Activated CD4-positive, alpha-beta memory T cell treated with anti-CD3 and anti-CD28 coated beads for 36 hours (primary cell): Measurements from ENCODE around the gene TMEM140. TPM values are rescaled to one million over a fixed set of nuclear protein-coding genes. Genes with fewer than 3 reads are reported as not detected.

ENCODE experiments used
- CTCF ChIA-PET: fragments of 350-600 bp; sonication (Branson Sonifier 250); formaldehyde crosslinking; loops from one replicate; lab custom pipeline; 2021; ENCODE audit warnings: antibody characterized with exemption, inconsistent platforms; lab: Charles Lee
- POLR2A ChIA-PET: fragments of 350-600 bp; sonication (Branson Sonifier 250); formaldehyde crosslinking; loops from one replicate; lab custom pipeline; 2021; ENCODE audit warnings: antibody characterized with exemption; lab: Charles Lee
- DNase-seq: peaks from one replicate; pipeline ENCODE4 v3.0.0-alpha.2; 2020
- H3K27ac Mint-ChIP-seq: one replicate; pipeline ENCODE4 v1.8.0; 2021; ENCODE audit warnings: mixed read lengths
- H3K27me3 Mint-ChIP-seq: one replicate; pipeline ENCODE4 v1.8.0; 2021; ENCODE audit warnings: mixed read lengths
- H3K36me3 Mint-ChIP-seq: one replicate; pipeline ENCODE4 v1.8.0; 2021; ENCODE audit warnings: mixed read lengths
- H3K4me1 Mint-ChIP-seq: one replicate; pipeline ENCODE4 v1.8.0; 2021; ENCODE audit warnings: low read depth, mixed read lengths
- H3K4me3 Mint-ChIP-seq: one replicate; pipeline ENCODE4 v1.8.0; 2021; ENCODE audit warnings: mild to moderate bottlenecking, mixed read lengths
- H3K9me3 Mint-ChIP-seq: one replicate; pipeline ENCODE4 v1.8.0; 2021; ENCODE audit warnings: mixed read lengths
- intact Hi-C: fragments of 100-400 bp; cut with micrococcal nuclease; formaldehyde crosslinking; loops from one replicate; pipeline ENCODE4 v1.15.1; 2023
- total RNA-seq, 2 experiments: library from RNA; stranded (reverse); gene quantifications; one replicate each; pipeline ENCODE4 v1.2.3, GENCODE V29; 2021

TMEM140 gene
- total RNA-seq, 2 experiments from 2014 or later = 8.6 to 10.0 TPM

GRCh38 chr7:135197906-135198655, 50.2 kb downstream of the TMEM140 start:
- H3K27ac Mint-ChIP-seq = no peak overlapping the region
- ChIA-PET POLR2A (no interaction called here), CTCF (interaction anchor here (1.4 kb wide), 1 partner anchor 447 kb away, joined by 7 read pairs; no protein-coding TSS in a partner anchor)
- no peak for DNase-seq
- no peaks in the 10 kb centered on the region for H3K27me3 Mint-ChIP-seq
- intact Hi-C loops = no loop called here
- no peak overlapping the region for H3K4me3 Mint-ChIP-seq
- H3K9me3 Mint-ChIP-seq = no peaks in the 10 kb centered on the region
- peaks cover 15% of the 10 kb centered on the region for H3K4me1 Mint-ChIP-seq
- peaks cover 48% of the 10 kb centered on the region for H3K36me3 Mint-ChIP-seq

DNA sequence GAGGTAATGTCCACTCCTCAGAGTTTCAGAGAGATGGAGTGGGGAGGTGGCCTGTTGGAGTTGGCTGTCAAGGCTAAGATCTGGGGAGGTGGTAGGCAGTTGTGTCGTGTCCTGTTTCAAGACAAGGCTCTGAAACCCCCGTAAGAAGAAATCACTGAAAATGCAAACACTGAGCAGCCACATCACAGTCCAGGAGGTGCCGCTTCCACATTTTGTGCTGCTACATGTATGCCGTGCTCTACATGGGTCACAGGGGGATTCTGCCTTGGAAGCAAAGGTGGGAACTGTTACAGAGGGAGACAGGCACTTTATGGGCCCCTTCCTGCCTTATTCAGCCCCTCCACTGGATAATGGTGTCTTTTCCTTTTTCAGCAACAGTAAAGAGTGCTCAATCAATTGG, 51.6 kb downstream of the TMEM140 start:
- DNase-seq = no peak
- no peak overlapping the region for H3K4me3 Mint-ChIP-seq
- no peak overlapping the region for H3K27ac Mint-ChIP-seq
- intact Hi-C loops = no loop called here
- H3K27me3 Mint-ChIP-seq = no peaks in the 10 kb centered on the region
- ChIA-PET POLR2A (no interaction called here), CTCF (no interaction called here)
- H3K36me3 Mint-ChIP-seq = peaks cover 47% of the 10 kb centered on the region
- H3K9me3 Mint-ChIP-seq = no peaks in the 10 kb centered on the region
- peaks cover 18% of the 10 kb centered on the region for H3K4me1 Mint-ChIP-seq

GRCh38 chr7:135200821-135201331, 53.0 kb downstream of the TMEM140 start:
- no peaks in the 10 kb centered on the region for H3K9me3 Mint-ChIP-seq
- no peak for DNase-seq
- peaks cover 51% of the 10 kb centered on the region for H3K36me3 Mint-ChIP-seq
- CTCF ChIA-PET = no interaction called here
- peaks cover 18% of the 10 kb centered on the region for H3K4me1 Mint-ChIP-seq
- no peak overlapping the region for H3K4me3 Mint-ChIP-seq
- POLR2A ChIA-PET = no interaction called here
- no peaks in the 10 kb centered on the region for H3K27me3 Mint-ChIP-seq
- H3K27ac Mint-ChIP-seq = no peak overlapping the region
- intact Hi-C loops = no loop called here

DNA sequence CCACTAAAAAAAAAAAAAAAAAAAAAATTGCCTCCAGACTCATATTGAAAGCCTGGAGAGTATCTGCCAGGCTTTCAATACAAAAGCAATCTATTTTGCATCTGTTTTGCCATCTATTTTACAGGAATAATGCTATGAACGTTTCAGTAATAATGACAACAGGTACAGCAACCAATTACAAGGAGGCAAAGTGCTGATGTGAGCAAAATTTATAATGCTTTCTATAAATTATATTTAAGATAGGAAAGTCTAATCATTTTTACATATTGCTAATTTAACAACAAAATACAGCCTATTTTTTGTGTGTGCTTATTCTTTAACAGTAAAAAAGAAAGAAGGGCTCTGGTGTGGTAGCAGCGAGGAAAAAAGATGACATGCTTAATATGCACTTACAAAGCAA, 53.5 kb downstream of the TMEM140 start:
- ChIA-PET POLR2A (no interaction called here), CTCF (interaction anchor here (1.2 kb wide), 1 partner anchor 30 kb away, joined by 3 read pairs; the partner anchor contains the start of gene CYREN)
- peaks cover 53% of the 10 kb centered on the region for H3K36me3 Mint-ChIP-seq
- H3K4me1 Mint-ChIP-seq = peaks cover 20% of the 10 kb centered on the region
- intact Hi-C loops = no loop called here
- no peaks in the 10 kb centered on the region for H3K27me3 Mint-ChIP-seq
- DNase-seq = no peak
- no peak overlapping the region for H3K4me3 Mint-ChIP-seq
- H3K27ac Mint-ChIP-seq = no peak overlapping the region
- no peaks in the 10 kb centered on the region for H3K9me3 Mint-ChIP-seq

DNA sequence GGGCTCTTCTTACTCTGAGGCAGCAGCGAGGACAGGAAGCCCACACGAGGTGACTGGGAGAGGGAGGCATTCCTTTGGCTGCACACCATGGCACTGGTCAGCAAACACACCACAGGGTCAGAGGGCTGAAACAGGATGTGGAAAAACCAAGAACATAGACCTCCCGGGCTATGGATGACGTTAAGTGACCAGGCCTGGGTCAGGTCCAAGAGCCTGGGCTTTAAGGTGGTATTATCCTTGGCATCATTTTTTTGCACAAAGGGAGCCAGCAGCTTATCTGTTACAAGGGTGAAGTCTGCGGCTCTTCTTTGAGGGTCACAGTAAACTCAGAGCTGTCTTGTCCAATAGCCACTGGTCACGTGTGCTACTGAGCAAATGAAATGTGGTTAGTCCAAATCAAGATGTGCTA, 56.5 kb downstream of the TMEM140 start:
- CTCF ChIA-PET = interaction anchor here (1.1 kb wide), 1 partner anchor 75 kb away, joined by 3 read pairs; no protein-coding TSS in a partner anchor
- H3K36me3 Mint-ChIP-seq = peaks cover 45% of the 10 kb centered on the region
- no peak overlapping the region for H3K27ac Mint-ChIP-seq
- no peaks in the 10 kb centered on the region for H3K27me3 Mint-ChIP-seq
- H3K4me3 Mint-ChIP-seq = no peak overlapping the region
- H3K9me3 Mint-ChIP-seq = no peaks in the 10 kb centered on the region
- DNase-seq = no peak
- POLR2A ChIA-PET = interaction anchor here (0.6 kb wide), 1 partner anchor 37 kb away, joined by 3 read pairs; no protein-coding TSS in a partner anchor
- H3K4me1 Mint-ChIP-seq = peaks cover 30% of the 10 kb centered on the region
- intact Hi-C loops = no loop called here

GRCh38 chr7:135204876-135205275, 57.0 kb downstream of the TMEM140 start:
- H3K27me3 Mint-ChIP-seq = no peaks in the 10 kb centered on the region
- H3K4me3 Mint-ChIP-seq = no peak overlapping the region
- CTCF ChIA-PET = interaction anchor here (1.1 kb wide), 1 partner anchor 75 kb away, joined by 3 read pairs; no protein-coding TSS in a partner anchor
- peaks cover 30% of the 10 kb centered on the region for H3K4me1 Mint-ChIP-seq
- no peak for DNase-seq
- H3K36me3 Mint-ChIP-seq = peaks cover 44% of the 10 kb centered on the region
- H3K27ac Mint-ChIP-seq = no peak overlapping the region
- H3K9me3 Mint-ChIP-seq = no peaks in the 10 kb centered on the region
- intact Hi-C loops = no loop called here
- POLR2A ChIA-PET = interaction anchor here (0.6 kb wide), 1 partner anchor 37 kb away, joined by 3 read pairs; no protein-coding TSS in a partner anchor

GRCh38 chr7:135205850-135206249, 58.0 kb downstream of the TMEM140 start:
- intact Hi-C loops = no loop called here
- no peak overlapping the region for H3K4me3 Mint-ChIP-seq
- DNase-seq = no peak
- peaks cover 34% of the 10 kb centered on the region for H3K4me1 Mint-ChIP-seq
- CTCF ChIA-PET = no interaction called here
- no peak overlapping the region for H3K27ac Mint-ChIP-seq
- no peaks in the 10 kb centered on the region for H3K27me3 Mint-ChIP-seq
- no peaks in the 10 kb centered on the region for H3K9me3 Mint-ChIP-seq
- H3K36me3 Mint-ChIP-seq = peaks cover 40% of the 10 kb centered on the region
- POLR2A ChIA-PET = no interaction called here

DNA sequence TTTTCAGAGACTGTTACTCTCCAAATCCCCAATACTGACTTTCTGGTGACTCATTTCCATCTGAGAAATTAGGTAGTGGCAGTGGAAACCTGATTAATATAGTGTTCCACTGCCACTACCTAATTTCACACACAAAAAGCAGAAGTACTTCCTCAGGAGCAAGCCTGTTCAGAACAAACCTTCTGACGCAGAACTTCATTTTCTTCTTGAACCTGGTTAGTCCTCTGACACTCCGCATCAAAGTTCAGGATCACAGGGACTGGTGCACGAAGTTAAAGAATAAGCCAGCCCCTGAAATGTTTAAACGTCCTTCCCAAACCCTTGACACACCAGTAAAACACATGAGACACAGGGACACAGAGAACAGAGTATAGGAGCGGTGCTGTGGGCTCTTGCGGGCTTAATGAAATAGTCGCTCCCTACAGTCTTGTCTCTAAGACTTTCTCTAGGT, 59.1 kb downstream of the TMEM140 start:
- no peak for DNase-seq
- peaks cover 32% of the 10 kb centered on the region for H3K36me3 Mint-ChIP-seq
- H3K27me3 Mint-ChIP-seq = no peaks in the 10 kb centered on the region
- no peaks in the 10 kb centered on the region for H3K9me3 Mint-ChIP-seq
- no peak overlapping the region for H3K27ac Mint-ChIP-seq
- intact Hi-C loops = no loop called here
- peaks cover 33% of the 10 kb centered on the region for H3K4me1 Mint-ChIP-seq
- H3K4me3 Mint-ChIP-seq = no peak overlapping the region
- ChIA-PET CTCF (no interaction called here), POLR2A (no interaction called here)

GRCh38 chr7:135207406-135208101, 59.7 kb downstream of the TMEM140 start:
- Mint-ChIP-seq H3K27ac (no peak overlapping the region), H3K36me3 (peaks cover 27% of the 10 kb centered on the region), H3K9me3 (no peaks in the 10 kb centered on the region), H3K4me1 (peaks cover 29% of the 10 kb centered on the region), H3K27me3 (no peaks in the 10 kb centered on the region), H3K4me3 (no peak overlapping the region)
- DNase-seq = no peak
- ChIA-PET POLR2A (no interaction called here), CTCF (no interaction called here)
- intact Hi-C loops = no loop called here

GRCh38 chr7:135208102-135208793, 60.4 kb downstream of the TMEM140 start:
- no peak for DNase-seq
- Mint-ChIP-seq H3K27me3 (no peaks in the 10 kb centered on the region), H3K4me3 (no peak overlapping the region), H3K36me3 (peaks cover 27% of the 10 kb centered on the region), H3K4me1 (peaks cover 29% of the 10 kb centered on the region), H3K9me3 (no peaks in the 10 kb centered on the region), H3K27ac (no peak overlapping the region)
- intact Hi-C loops = no loop called here
- CTCF ChIA-PET = no interaction called here
- POLR2A ChIA-PET = no interaction called here

DNA sequence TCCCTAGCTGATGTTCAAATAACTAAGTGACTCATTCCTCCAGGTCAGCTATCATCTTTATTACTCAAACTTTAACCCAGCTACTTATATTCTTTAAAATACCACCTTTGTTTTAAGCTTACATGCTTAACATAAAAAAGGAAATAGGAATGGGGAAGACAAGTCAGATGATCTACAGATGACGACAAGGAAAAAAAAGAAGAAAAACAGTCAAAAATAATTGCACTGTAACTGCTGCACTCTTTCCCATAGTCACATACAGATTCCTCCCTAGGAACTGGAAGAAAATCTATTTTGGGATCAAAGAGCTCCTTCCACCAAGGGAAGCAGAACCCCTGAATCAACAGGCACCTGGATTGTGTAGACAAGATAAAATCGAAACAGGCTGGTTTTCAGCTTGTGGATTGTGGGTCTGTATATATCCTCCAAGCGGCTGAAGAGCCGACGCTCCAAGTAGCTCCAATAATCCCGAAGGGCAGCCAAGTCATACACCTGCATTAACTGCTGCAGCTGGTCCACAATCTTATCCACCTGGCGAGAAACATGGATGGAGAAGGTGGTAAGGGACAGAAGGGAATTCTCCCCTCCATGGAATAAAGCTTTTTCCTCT, 61.5 kb downstream of the TMEM140 start:
- Mint-ChIP-seq H3K4me1 (peaks cover 25% of the 10 kb centered on the region), H3K4me3 (no peak overlapping the region), H3K27me3 (no peaks in the 10 kb centered on the region), H3K27ac (no peak overlapping the region), H3K9me3 (no peaks in the 10 kb centered on the region), H3K36me3 (peaks cover 17% of the 10 kb centered on the region)
- CTCF ChIA-PET = interaction anchor here (0.6 to 1.1 kb wide), 4 partner anchors 223 to 413 kb away, joined by 3 read pairs; partner anchors contain the start of gene AGBL3
- POLR2A ChIA-PET = interaction anchor here (1.0 to 2.6 kb wide), 2 partner anchors 38 to 61 kb away, joined by 3 to 10 read pairs; partner anchors contain the start of genes CYREN and TMEM140
- intact Hi-C loops = no loop called here
- DNase-seq = no peak
